Activated T-cell treated with anti-CD3 and anti-CD28 coated beads, Interleukin-2, amount 50 U/mL, for 1 hour (primary cell): ENCODE measurements around the gene NFASC.

Source experiments
- DNase-seq: peaks from one replicate; pipeline ENCODE4 v3.0.0-alpha.2; 2020

Gene NFASC

GRCh38 chr1:204863024-204863423 is 7.6 kb upstream of the NFASC start:
- no peak for DNase-seq

- DNase-seq, result no peak
These were observed 6.9 kb upstream of the NFASC start for GRCh38 chr1:204863730-204864129.

GRCh38 chr1:204866051-204866596 is 4.5 kb upstream of the NFASC start:
- no peak for DNase-seq

- DNase-seq, result no peak
These were observed 3.5 kb upstream of the NFASC start for GRCh38 chr1:204867203-204867602.

GRCh38 chr1:204867666-204868339 is 2.9 kb upstream of the NFASC start:
- no peak for DNase-seq

GRCh38 chr1:204868340-204868700 is 2.3 kb upstream of the NFASC start:
- no peak for DNase-seq

- no peak for DNase-seq
These were observed 1.6 kb upstream of the NFASC start for GRCh38 chr1:204869097-204869496.

GRCh38 chr1:204871405-204872037 is 859 bp downstream of the NFASC start:
- no peak for DNase-seq

GRCh38 chr1:204872262-204872881 is 1.7 kb downstream of the NFASC start:
- DNase-seq, result no peak

GRCh38 chr1:204873176-204873575 is 2.5 kb downstream of the NFASC start:
- DNase-seq, result no peak

GRCh38 chr1:204873714-204874113 is 3.1 kb downstream of the NFASC start:
- DNase-seq, result no peak

- DNase-seq, result no peak
These were observed 3.6 kb downstream of the NFASC start for GRCh38 chr1:204874274-204874673.

GRCh38 chr1:204875255-204875654 is 4.6 kb downstream of the NFASC start:
- DNase-seq, result no peak

- no peak for DNase-seq
These were observed 8.1 kb downstream of the NFASC start for GRCh38 chr1:204878621-204879234.

GRCh38 chr1:204879351-204879750 is 8.7 kb downstream of the NFASC start:
- DNase-seq, result no peak

GRCh38 chr1:204880906-204881305 is 10.2 kb downstream of the NFASC start:
- DNase-seq, result no peak

- no peak for DNase-seq
These were observed 11.8 kb downstream of the NFASC start for GRCh38 chr1:204882479-204882878.

- DNase-seq, result no peak
These were observed 12.7 kb downstream of the NFASC start for GRCh38 chr1:204883405-204883804.

GRCh38 chr1:204885288-204885711 is 14.6 kb downstream of the NFASC start:
- no peak for DNase-seq

GRCh38 chr1:204885790-204886189 is 15.1 kb downstream of the NFASC start:
- no peak for DNase-seq

GRCh38 chr1:204887846-204888245 is 17.2 kb downstream of the NFASC start:
- DNase-seq, result no peak

- DNase-seq, result no peak
These were observed 17.6 kb downstream of the NFASC start for GRCh38 chr1:204888294-204888693.

- no peak for DNase-seq
These were observed 19.2 kb downstream of the NFASC start for GRCh38 chr1:204889681-204890383.
